Neural progenitor cell (in vitro differentiated cells): ENCODE data around the gene ATP11A. TPM values are rescaled to one million over a fixed set of nuclear protein-coding genes. Genes with fewer than 3 reads are reported as not detected.

Source experiments
- DNase-seq: peaks from one replicate; pipeline ENCODE4 v3.0.0-alpha.2; 2016; ENCODE audit warnings: low spot score
- H2AFZ ChIP-seq: fragments of 200-600 bp; sonication (generic); replicated peaks from 2 replicates; pipeline ENCODE4 v1.6.1; 2016; ENCODE audit warnings: antibody characterized with exemption
- H3F3A ChIP-seq: fragments of 200-600 bp; sonication (generic); 2 replicates; pipeline ENCODE4 v1.6.1; 2016; ENCODE audit warnings: antibody characterized with exemption, low read depth
- H3K27ac ChIP-seq: fragments of 200-600 bp; sonication (generic); 2 replicates; pipeline ENCODE4 v1.5.1; 2016; ENCODE audit warnings: mild to moderate bottlenecking
- H3K27me3 ChIP-seq: fragments of 200-600 bp; sonication (generic); 2 replicates; pipeline ENCODE4 v1.6.1; 2016; ENCODE audit warnings: mild to moderate bottlenecking, moderate library complexity
- H3K36me3 ChIP-seq: fragments of 200-600 bp; sonication (generic); 2 replicates; pipeline ENCODE4 v1.5.1; 2016
- H3K4me1 ChIP-seq: fragments of 200-600 bp; sonication (generic); 2 replicates; pipeline ENCODE4 v1.6.1; 2016; ENCODE audit warnings: mixed run types
- H3K4me2 ChIP-seq: fragments of 200-600 bp; sonication (generic); 2 replicates; pipeline ENCODE4 v1.6.1; 2016
- H3K4me3 ChIP-seq: fragments of 200-600 bp; sonication (generic); 2 replicates; pipeline ENCODE4 v1.5.1; 2016
- H3K79me2 ChIP-seq: fragments of 200-600 bp; sonication (generic); 2 replicates; pipeline ENCODE4 v1.6.1; 2016; ENCODE audit warnings: low read depth
- H3K9ac ChIP-seq: fragments of 200-600 bp; sonication (generic); 2 replicates; pipeline ENCODE4 v1.6.1; 2016
- H3K9me3 ChIP-seq: fragments of 200-600 bp; sonication (generic); 2 replicates; pipeline ENCODE4 v1.5.1; 2016; ENCODE audit warnings: low read depth
- H4K20me1 ChIP-seq: fragments of 200-600 bp; sonication (generic); 2 replicates; pipeline ENCODE4 v1.6.1; 2016; ENCODE audit warnings: low read depth
- H3K27ac Mint-ChIP-seq: 3 replicates; pipeline ENCODE4 v1.8.0; 2021; ENCODE audit warnings: mixed read lengths
- H3K27me3 Mint-ChIP-seq: 2 replicates; pipeline ENCODE4 v1.8.0; 2022; ENCODE audit warnings: low read depth, mild to moderate bottlenecking, inconsistent platforms, moderate library complexity, mixed read lengths; ENCODE audit not compliant: insufficient read depth
- H3K36me3 Mint-ChIP-seq: 3 replicates; pipeline ENCODE4 v1.8.0; 2021; ENCODE audit warnings: mixed read lengths
- H3K4me1 Mint-ChIP-seq: 3 replicates; pipeline ENCODE4 v1.8.0; 2021; ENCODE audit warnings: mixed read lengths
- H3K4me3 Mint-ChIP-seq: 3 replicates; pipeline ENCODE4 v1.8.0; 2021; ENCODE audit warnings: mild to moderate bottlenecking, moderate library complexity, mixed read lengths
- H3K9me3 Mint-ChIP-seq: 3 replicates; pipeline ENCODE4 v1.8.0; 2020; ENCODE audit warnings: mixed read lengths
- CTCF ChIP-seq: fragments of 200-600 bp; sonication (generic); IDR thresholded peaks from 2 replicates; pipeline ENCODE4 v1.5.1; 2017; ENCODE audit warnings: antibody characterized with exemption, mild to moderate bottlenecking
- EZH2 ChIP-seq: fragments of 200-600 bp; sonication (generic); IDR thresholded peaks from 2 replicates; pipeline ENCODE4 v1.6.1; 2017; ENCODE audit warnings: antibody characterized with exemption, mild to moderate bottlenecking, moderate library complexity
- EZH2phosphoT487 ChIP-seq: fragments of 200-600 bp; sonication (generic); IDR thresholded peaks from 2 replicates; pipeline ENCODE4 v1.6.1; 2017; ENCODE audit warnings: antibody characterized with exemption
- total RNA-seq: library from RNA; depleted of rRNA; stranded (reverse); fragments of >200 nt; gene quantifications from 2 replicates; pipeline ENCODE4 v1.2.3, GENCODE V29; 2015; ENCODE audit warnings: low replicate concordance

Gene ATP11A
- total RNA-seq, 1 donor from 2014 or later = 12.6 TPM

DNA sequence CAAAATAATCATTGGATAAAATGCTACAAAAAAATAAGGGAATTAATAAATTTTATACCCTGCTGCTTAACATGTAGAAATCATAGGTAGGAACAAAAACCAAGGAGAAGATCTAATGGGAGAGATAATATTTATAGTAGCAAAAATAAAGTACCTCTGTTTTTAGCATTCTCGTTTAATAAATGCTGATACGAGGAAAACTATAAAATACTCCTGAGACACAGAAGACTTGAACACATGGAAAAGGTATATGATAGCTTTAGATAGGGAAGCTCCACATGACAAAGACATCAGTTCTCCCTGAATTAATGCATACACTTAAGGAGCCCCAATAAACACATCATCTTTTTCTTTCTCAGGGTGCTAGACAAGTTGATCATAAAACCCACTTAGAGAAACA is 234.5 kb downstream of the ATP11A start:
- Histone ChIP-seq H3K27ac (no peak overlapping the region), H3K36me3 (no peaks in the 10 kb centered on the region), H3K4me3 (no peak overlapping the region), H2AFZ (no peak overlapping the region), H3K9me3 (no peaks in the 10 kb centered on the region), H3F3A (no peaks in the 10 kb centered on the region), H3K4me2 (no peak overlapping the region), H3K79me2 (peaks cover 9% of the 10 kb centered on the region), H4K20me1 (no peaks in the 10 kb centered on the region), H3K9ac (no peak overlapping the region), H3K27me3 (no peaks in the 10 kb centered on the region), H3K4me1 (no peaks in the 10 kb centered on the region)
- peaks cover 12% of the 10 kb centered on the region for H3K9me3 Mint-ChIP-seq
- H3K4me1 Mint-ChIP-seq = peaks cover 9% of the 10 kb centered on the region
- no peak for TF ChIP-seq EZH2phosphoT487
- no peak for TF ChIP-seq CTCF
- TF ChIP-seq EZH2 = no peak
- H3K27ac Mint-ChIP-seq = no peak overlapping the region
- H3K4me3 Mint-ChIP-seq = no peak overlapping the region
- DNase-seq = no peak
- H3K27me3 Mint-ChIP-seq = no peaks in the 10 kb centered on the region
- peaks cover 21% of the 10 kb centered on the region for H3K36me3 Mint-ChIP-seq

DNA sequence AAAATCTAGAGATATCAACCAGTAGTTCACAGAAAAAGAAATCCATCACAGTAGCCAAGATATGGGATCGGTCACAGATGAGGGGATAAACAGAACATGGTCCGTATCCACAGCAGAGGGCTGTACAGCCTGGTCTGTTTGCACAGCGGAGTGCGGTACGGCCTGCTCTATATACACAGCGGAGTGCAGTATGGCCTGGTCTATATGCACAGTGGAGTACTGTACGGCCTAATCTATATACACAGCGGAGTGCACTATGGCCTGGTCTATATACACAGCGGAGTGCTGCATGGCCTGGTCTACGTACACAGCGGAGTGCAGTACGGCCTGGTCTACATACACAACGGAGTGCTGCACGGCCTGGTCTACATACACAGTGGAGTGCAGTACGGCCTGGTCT is 236.2 kb downstream of the ATP11A start:
- no peak overlapping the region for H3K27ac ChIP-seq
- peaks cover 2% of the 10 kb centered on the region for H3F3A ChIP-seq
- no peak for DNase-seq
- H3K27ac Mint-ChIP-seq = no peak overlapping the region
- no peak overlapping the region for H3K4me2 ChIP-seq
- H3K27me3 ChIP-seq = no peaks in the 10 kb centered on the region
- H3K4me3 Mint-ChIP-seq = no peak overlapping the region
- no peak overlapping the region for H2AFZ ChIP-seq
- no peaks in the 10 kb centered on the region for H3K9me3 ChIP-seq
- no peaks in the 10 kb centered on the region for H3K36me3 ChIP-seq
- no peak overlapping the region for H3K9ac ChIP-seq
- H3K4me3 ChIP-seq = no peak overlapping the region
- peaks cover 12% of the 10 kb centered on the region for H3K9me3 Mint-ChIP-seq
- no peaks in the 10 kb centered on the region for H3K4me1 ChIP-seq
- TF ChIP-seq CTCF (no peak), EZH2phosphoT487 (no peak), EZH2 (no peak)
- H3K79me2 ChIP-seq = no peaks in the 10 kb centered on the region
- H4K20me1 ChIP-seq = peaks cover 13% of the 10 kb centered on the region
- no peaks in the 10 kb centered on the region for H3K27me3 Mint-ChIP-seq
- H3K36me3 Mint-ChIP-seq = peaks cover 16% of the 10 kb centered on the region
- peaks cover 7% of the 10 kb centered on the region for H3K4me1 Mint-ChIP-seq

DNA sequence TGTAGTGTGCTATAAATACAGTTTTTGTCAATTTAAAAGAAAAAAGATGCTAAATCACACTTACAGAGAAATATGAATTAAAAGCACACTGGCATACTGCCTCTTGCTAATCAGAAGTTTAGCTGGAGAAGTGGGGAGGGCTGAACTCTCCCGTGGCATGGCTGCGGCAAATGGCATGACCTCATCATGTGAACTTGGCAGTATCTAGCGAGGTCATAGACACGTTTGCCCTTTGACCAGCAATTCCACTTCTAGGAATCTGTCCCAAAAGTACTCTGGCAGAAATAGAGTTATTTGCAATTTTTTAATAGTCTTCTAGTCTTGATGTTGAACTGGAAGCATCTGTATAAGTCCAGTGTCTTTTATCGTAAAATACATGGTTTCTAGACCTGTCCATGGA is 237.2 kb downstream of the ATP11A start:
- Histone ChIP-seq H3K9me3 (no peaks in the 10 kb centered on the region), H3K9ac (no peak overlapping the region), H2AFZ (no peak overlapping the region), H3K27ac (no peak overlapping the region), H3K36me3 (no peaks in the 10 kb centered on the region), H3K4me3 (no peak overlapping the region), H3K4me2 (no peak overlapping the region), H3K27me3 (no peaks in the 10 kb centered on the region), H4K20me1 (peaks cover 22% of the 10 kb centered on the region), H3K79me2 (no peaks in the 10 kb centered on the region), H3K4me1 (peaks cover 3% of the 10 kb centered on the region), H3F3A (peaks cover 6% of the 10 kb centered on the region)
- Mint-ChIP-seq H3K27me3 (no peaks in the 10 kb centered on the region), H3K4me1 (peaks cover 12% of the 10 kb centered on the region), H3K4me3 (no peak overlapping the region), H3K9me3 (peaks cover 12% of the 10 kb centered on the region), H3K36me3 (peaks cover 13% of the 10 kb centered on the region), H3K27ac (no peak overlapping the region)
- DNase-seq = no peak
- TF ChIP-seq CTCF = no peak
- TF ChIP-seq EZH2 = no peak
- TF ChIP-seq EZH2phosphoT487 = no peak
